ENCODE results near the gene GMFB. TPM values are rescaled to one million over a fixed set of nuclear protein-coding genes. Genes with fewer than 3 reads are reported as not detected.

The GMFB gene
- total and polyA plus RNA-seq, 10 of the 15 experiments (the other 5 are each of a cell fraction or from before 2014, with no cell fraction given): 29.3 to 71.0 (median 50.8) TPM

DNA sequence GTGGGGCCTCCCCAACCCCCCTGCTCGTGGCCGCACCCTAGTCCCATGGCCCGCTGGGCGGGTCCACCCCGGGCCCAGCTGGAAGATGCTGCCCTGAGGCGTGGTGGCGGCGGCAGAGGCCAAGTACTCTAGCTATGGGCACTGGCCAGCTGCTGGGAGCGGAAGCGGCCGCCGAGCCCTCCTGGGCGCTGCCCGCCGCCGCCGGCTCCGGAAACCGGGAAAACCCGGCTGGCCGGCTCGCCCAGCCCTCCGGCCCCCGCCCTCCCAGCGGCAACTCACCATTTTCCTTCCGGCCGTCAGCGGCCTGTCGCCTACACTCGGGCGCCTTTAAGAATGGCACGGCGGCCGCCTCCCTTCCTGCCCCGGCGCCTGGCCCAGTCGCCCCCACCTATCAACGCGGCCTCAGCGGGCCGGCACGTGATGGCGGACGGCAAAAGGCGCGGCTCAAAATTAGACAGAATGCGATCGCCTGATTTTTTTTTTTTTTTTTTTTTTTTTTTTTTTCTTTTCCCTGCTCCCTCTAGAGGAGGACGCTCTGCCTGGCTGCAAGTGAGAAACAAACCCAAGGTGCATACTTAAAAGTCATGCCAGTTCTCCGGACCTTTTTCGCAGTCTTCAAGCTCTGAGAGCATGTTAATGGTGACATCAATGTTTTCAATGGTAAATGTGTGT is at the start of gene GMFB (continued):
- TF ChIP-seq, protein P1, sequence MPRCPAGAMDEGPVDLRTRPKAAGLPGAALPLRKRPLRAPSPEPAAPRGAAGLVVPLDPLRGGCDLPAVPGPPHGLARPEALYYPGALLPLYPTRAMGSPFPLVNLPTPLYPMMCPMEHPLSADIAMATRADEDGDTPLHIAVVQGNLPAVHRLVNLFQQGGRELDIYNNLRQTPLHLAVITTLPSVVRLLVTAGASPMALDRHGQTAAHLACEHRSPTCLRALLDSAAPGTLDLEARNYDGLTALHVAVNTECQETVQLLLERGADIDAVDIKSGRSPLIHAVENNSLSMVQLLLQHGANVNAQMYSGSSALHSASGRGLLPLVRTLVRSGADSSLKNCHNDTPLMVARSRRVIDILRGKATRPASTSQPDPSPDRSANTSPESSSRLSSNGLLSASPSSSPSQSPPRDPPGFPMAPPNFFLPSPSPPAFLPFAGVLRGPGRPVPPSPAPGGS (IDR thresholded peaks at IDR 0.05; ENCODE audit: borderline replicate concordance, insufficient read depth, low read depth, low read length, poor library complexity, severe bottlenecking): peak; percentile 7
- TF ChIP-seq, protein P2, sequence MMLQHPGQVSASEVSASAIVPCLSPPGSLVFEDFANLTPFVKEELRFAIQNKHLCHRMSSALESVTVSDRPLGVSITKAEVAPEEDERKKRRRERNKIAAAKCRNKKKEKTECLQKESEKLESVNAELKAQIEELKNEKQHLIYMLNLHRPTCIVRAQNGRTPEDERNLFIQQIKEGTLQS (IDR thresholded peaks at IDR 0.05; ENCODE audit: borderline replicate concordance, extremely low read depth, low read depth, low read length): peak; percentile 80; the same call in 1 of the 2 replicates
- TF ChIP-seq MYC (IDR thresholded peaks at IDR 0.05; ENCODE audit: insufficient read depth, insufficient read length, insufficient replicate concordance, low read length, severe bottlenecking): no peak
- TF ChIP-seq ZNF384 (IDR thresholded peaks at IDR 0.05; ENCODE audit: borderline replicate concordance, low read depth, low read length): peak; percentile 100
- TF ChIP-seq CREB1 (IDR thresholded peaks at IDR 0.05; ENCODE audit: low read depth): peak; percentile 59; the same call in 1 of the 2 replicates
- TF ChIP-seq NFYB (IDR thresholded peaks at IDR 0.05; ENCODE audit: insufficient read depth, low read depth, low read length): peak; percentile 44; the same call in 1 of the 2 replicates
- peak; percentile 79 for TF ChIP-seq POLR2AphosphoS5 (IDR thresholded peaks at IDR 0.05; ENCODE audit: low read length)
- TF ChIP-seq, protein P3, sequence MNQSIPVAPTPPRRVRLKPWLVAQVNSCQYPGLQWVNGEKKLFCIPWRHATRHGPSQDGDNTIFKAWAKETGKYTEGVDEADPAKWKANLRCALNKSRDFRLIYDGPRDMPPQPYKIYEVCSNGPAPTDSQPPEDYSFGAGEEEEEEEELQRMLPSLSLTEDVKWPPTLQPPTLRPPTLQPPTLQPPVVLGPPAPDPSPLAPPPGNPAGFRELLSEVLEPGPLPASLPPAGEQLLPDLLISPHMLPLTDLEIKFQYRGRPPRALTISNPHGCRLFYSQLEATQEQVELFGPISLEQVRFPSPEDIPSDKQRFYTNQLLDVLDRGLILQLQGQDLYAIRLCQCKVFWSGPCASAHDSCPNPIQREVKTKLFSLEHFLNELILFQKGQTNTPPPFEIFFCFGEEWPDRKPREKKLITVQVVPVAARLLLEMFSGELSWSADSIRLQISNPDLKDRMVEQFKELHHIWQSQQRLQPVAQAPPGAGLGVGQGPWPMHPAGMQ (IDR thresholded peaks at IDR 0.05; ENCODE audit: borderline replicate concordance): no peak
- peak; percentile 83 for TF ChIP-seq LARP7 (IDR thresholded peaks at IDR 0.05)
- no peak for TF ChIP-seq HDAC6 (IDR thresholded peaks at IDR 0.05; ENCODE audit: unreplicated experiment)
- TF ChIP-seq WRNIP1 (IDR thresholded peaks at IDR 0.05; ENCODE audit: borderline replicate concordance, low read depth, low read length): no peak
- TF ChIP-seq, protein P4, sequence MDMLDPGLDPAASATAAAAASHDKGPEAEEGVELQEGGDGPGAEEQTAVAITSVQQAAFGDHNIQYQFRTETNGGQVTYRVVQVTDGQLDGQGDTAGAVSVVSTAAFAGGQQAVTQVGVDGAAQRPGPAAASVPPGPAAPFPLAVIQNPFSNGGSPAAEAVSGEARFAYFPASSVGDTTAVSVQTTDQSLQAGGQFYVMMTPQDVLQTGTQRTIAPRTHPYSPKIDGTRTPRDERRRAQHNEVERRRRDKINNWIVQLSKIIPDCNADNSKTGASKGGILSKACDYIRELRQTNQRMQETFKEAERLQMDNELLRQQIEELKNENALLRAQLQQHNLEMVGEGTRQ (IDR thresholded peaks at IDR 0.05; ENCODE audit: borderline replicate concordance, low read depth, low read length): peak; percentile 78
- TF ChIP-seq, protein P5, sequence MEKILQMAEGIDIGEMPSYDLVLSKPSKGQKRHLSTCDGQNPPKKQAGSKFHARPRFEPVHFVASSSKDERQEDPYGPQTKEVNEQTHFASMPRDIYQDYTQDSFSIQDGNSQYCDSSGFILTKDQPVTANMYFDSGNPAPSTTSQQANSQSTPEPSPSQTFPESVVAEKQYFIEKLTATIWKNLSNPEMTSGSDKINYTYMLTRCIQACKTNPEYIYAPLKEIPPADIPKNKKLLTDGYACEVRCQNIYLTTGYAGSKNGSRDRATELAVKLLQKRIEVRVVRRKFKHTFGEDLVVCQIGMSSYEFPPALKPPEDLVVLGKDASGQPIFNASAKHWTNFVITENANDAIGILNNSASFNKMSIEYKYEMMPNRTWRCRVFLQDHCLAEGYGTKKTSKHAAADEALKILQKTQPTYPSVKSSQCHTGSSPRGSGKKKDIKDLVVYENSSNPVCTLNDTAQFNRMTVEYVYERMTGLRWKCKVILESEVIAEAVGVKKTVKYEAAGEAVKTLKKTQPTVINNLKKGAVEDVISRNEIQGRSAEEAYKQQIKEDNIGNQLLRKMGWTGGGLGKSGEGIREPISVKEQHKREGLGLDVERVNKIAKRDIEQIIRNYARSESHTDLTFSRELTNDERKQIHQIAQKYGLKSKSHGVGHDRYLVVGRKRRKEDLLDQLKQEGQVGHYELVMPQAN (conservative IDR thresholded peaks at IDR 0.05): peak; percentile 81
- peak; percentile 40; the same call in 1 of the 2 replicates for TF ChIP-seq NFIC (IDR thresholded peaks at IDR 0.05; ENCODE audit: low read depth, low read length)
- TF ChIP-seq SIN3A (IDR thresholded peaks at IDR 0.05; ENCODE audit: low read depth, low read length): peak; percentile 67; the same call in 1 of the 2 replicates
- no peak for TF ChIP-seq RUNX3 (IDR thresholded peaks at IDR 0.05; ENCODE audit: low read length)
- TF ChIP-seq BACH1 (IDR thresholded peaks at IDR 0.05; ENCODE audit: borderline replicate concordance): peak; percentile 51; the same call in 1 of the 2 replicates
- TF ChIP-seq, protein P6, sequence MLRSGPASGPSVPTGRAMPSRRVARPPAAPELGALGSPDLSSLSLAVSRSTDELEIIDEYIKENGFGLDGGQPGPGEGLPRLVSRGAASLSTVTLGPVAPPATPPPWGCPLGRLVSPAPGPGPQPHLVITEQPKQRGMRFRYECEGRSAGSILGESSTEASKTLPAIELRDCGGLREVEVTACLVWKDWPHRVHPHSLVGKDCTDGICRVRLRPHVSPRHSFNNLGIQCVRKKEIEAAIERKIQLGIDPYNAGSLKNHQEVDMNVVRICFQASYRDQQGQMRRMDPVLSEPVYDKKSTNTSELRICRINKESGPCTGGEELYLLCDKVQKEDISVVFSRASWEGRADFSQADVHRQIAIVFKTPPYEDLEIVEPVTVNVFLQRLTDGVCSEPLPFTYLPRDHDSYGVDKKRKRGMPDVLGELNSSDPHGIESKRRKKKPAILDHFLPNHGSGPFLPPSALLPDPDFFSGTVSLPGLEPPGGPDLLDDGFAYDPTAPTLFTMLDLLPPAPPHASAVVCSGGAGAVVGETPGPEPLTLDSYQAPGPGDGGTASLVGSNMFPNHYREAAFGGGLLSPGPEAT (IDR thresholded peaks at IDR 0.05; ENCODE audit: low read depth): peak; percentile 92
- TF ChIP-seq, protein P7, sequence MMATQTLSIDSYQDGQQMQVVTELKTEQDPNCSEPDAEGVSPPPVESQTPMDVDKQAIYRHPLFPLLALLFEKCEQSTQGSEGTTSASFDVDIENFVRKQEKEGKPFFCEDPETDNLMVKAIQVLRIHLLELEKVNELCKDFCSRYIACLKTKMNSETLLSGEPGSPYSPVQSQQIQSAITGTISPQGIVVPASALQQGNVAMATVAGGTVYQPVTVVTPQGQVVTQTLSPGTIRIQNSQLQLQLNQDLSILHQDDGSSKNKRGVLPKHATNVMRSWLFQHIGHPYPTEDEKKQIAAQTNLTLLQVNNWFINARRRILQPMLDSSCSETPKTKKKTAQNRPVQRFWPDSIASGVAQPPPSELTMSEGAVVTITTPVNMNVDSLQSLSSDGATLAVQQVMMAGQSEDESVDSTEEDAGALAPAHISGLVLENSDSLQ (IDR thresholded peaks at IDR 0.05): peak; percentile 74
- 0 out of 2 replicates have a peak, but pooled peaks have one; percentile 36 for TF ChIP-seq STAT1 (conservative IDR thresholded peaks at IDR 0.05)
